IPS DF 6.9 (cell line): Measurements from ENCODE around the gene RALGAPA1.
A peak's percentile ranks its signal among the peaks of the same experiment; 100 is the strongest.
"Not testable (repeated sequence)": the region's sequence is repeated elsewhere in the genome, so short reads cannot be mapped to it uniquely, and the experiment has no call there.

ENCODE experiments used
- DNase-seq: peaks from one replicate; pipeline ENCODE4 v3.0.0-alpha.2; 2013; ENCODE audit warnings: low read depth, low spot score
- H3K27ac ChIP-seq: one replicate; pipeline ENCODE4 v1.5.1; 2013; ENCODE audit warnings: low read length, control low read depth
- H3K27me3 ChIP-seq: 2 replicates; pipeline ENCODE4 v1.6.1; 2013; ENCODE audit warnings: mild to moderate bottlenecking, low read length; ENCODE audit not compliant: control insufficient read depth, insufficient read depth
- H3K36me3 ChIP-seq: 2 replicates; pipeline ENCODE4 v1.6.1; 2013; ENCODE audit warnings: low read length; ENCODE audit not compliant: control insufficient read depth, insufficient read depth
- H3K4me1 ChIP-seq: 2 replicates; pipeline ENCODE4 v1.6.1; 2013; ENCODE audit warnings: low read length; ENCODE audit not compliant: control insufficient read depth, insufficient read depth
- H3K4me3 ChIP-seq: 2 replicates; pipeline ENCODE4 v1.5.1; 2013; ENCODE audit warnings: mild to moderate bottlenecking, low read length
- H3K9me3 ChIP-seq: 2 replicates; pipeline ENCODE4 v1.6.1; 2013; ENCODE audit warnings: low read length, inconsistent platforms; ENCODE audit not compliant: control insufficient read depth, insufficient read depth
- WGBS: extraction: QIAGEN DNeasy Blood & Tissue Kit; methylation state at CpG from one replicate; pipeline ENCODE4 v1.1.7; 2013; ENCODE audit warnings: mixed read lengths, missing lambda C conversion rate; ENCODE audit not compliant: insufficient read length, insufficient coverage; 5-methylcytosine and 5-hydroxymethylcytosine counted together

Gene RALGAPA1

GRCh38 chr14:35841704-35842103 lies 32.6 kb upstream of the RALGAPA1 start:
- WGBS, result no CpG with 5 or more reads among the region's 2 CpGs
- not testable (repeated sequence) for H3K27ac ChIP-seq, H3K4me1 ChIP-seq, H3K36me3 ChIP-seq, DNase-seq, H3K27me3 ChIP-seq, H3K4me3 ChIP-seq, H3K9me3 ChIP-seq

- H3K27ac ChIP-seq, result no peak overlapping the region
- H3K4me1 ChIP-seq, result no peaks in the 10 kb centered on the region
- H3K36me3 ChIP-seq, result no peaks in the 10 kb centered on the region; the same call in 1 of the 2 replicates
- no peak overlapping the region for H3K4me3 ChIP-seq
- no peak for DNase-seq
- H3K27me3 ChIP-seq, result no peaks in the 10 kb centered on the region
- WGBS, result 100% methylated on average over 1 of the region's 5 CpGs
- H3K9me3 ChIP-seq, result no peaks in the 10 kb centered on the region
Measured at GRCh38 chr14:35835208-35835982, 26.3 kb upstream of the RALGAPA1 start.

- DNase-seq, result no peak
- Histone ChIP-seq H3K4me1 (no peaks in the 10 kb centered on the region), H3K9me3 (no peaks in the 10 kb centered on the region), H3K27ac (no peak overlapping the region), H3K4me3 (no peak overlapping the region), H3K27me3 (no peaks in the 10 kb centered on the region), H3K36me3 (no peaks in the 10 kb centered on the region; the same call in 1 of the 2 replicates)
- WGBS, result no CpG with 5 or more reads among the region's 1 CpG
Measured at GRCh38 chr14:35829449-35829848, 20.4 kb upstream of the RALGAPA1 start.

GRCh38 chr14:35827678-35828472 lies 18.8 kb upstream of the RALGAPA1 start:
- DNase-seq, result no peak
- Histone ChIP-seq H3K9me3 (no peaks in the 10 kb centered on the region), H3K27ac (no peak overlapping the region), H3K36me3 (no peaks in the 10 kb centered on the region; the same call in 1 of the 2 replicates), H3K4me3 (no peak overlapping the region), H3K4me1 (no peaks in the 10 kb centered on the region), H3K27me3 (no peaks in the 10 kb centered on the region)
- WGBS, result no CpG with 5 or more reads among the region's 11 CpGs

- no peak for DNase-seq
- no CpG with 5 or more reads among the region's 11 CpGs for WGBS
Measured at GRCh38 chr14:35826952-35827416, 17.9 kb upstream of the RALGAPA1 start.

GRCh38 chr14:35826218-35826951 lies 17.3 kb upstream of the RALGAPA1 start, which contains the start of gene BRMS1L:
Gene BRMS1L (plus strand): TSS chr14:35826338. CDS start chr14:35826517, 179 bp downstream.
- no CpG with 5 or more reads among the region's 70 CpGs for WGBS
- no peaks in the 10 kb centered on the region; the same call in 1 of the 2 replicates for H3K36me3 ChIP-seq
- H3K4me1 ChIP-seq, result no peaks in the 10 kb centered on the region
- no peak within 1 kb of the TSS for H3K27ac ChIP-seq
- H3K9me3 ChIP-seq, result no peaks in the 10 kb centered on the region
- peak; percentile 96 for DNase-seq
- peak within 1 kb of the TSS; percentile 89 for H3K4me3 ChIP-seq
- no peaks in the 10 kb centered on the region for H3K27me3 ChIP-seq

More at GRCh38 chr14:35826952-35827416, 17.9 kb upstream of the RALGAPA1 start:
- no peaks in the 10 kb centered on the region for H3K27me3 ChIP-seq
- no peaks in the 10 kb centered on the region; the same call in 1 of the 2 replicates for H3K36me3 ChIP-seq
- no peak overlapping the region for H3K27ac ChIP-seq
- H3K4me3 ChIP-seq, result peak overlapping the region; percentile 89
- no peaks in the 10 kb centered on the region for H3K9me3 ChIP-seq
- H3K4me1 ChIP-seq, result no peaks in the 10 kb centered on the region

- H3K27ac ChIP-seq, result no peak overlapping the region
- DNase-seq, result no peak
Measured at GRCh38 chr14:35825968-35826217, 16.8 kb upstream of the RALGAPA1 start.

GRCh38 chr14:35824446-35825165 lies 15.5 kb upstream of the RALGAPA1 start:
- not testable (repeated sequence) for H3K4me3 ChIP-seq

More at GRCh38 chr14:35825968-35826217, 16.8 kb upstream of the RALGAPA1 start:
- Histone ChIP-seq H3K9me3 (no peaks in the 10 kb centered on the region), H3K4me3 (peak overlapping the region; percentile 53; the same call in 1 of the 2 replicates), H3K36me3 (no peaks in the 10 kb centered on the region), H3K4me1 (no peaks in the 10 kb centered on the region), H3K27me3 (no peaks in the 10 kb centered on the region)
- WGBS, result no CpG with 5 or more reads among the region's 6 CpGs

GRCh38 chr14:35822501-35822900 lies 13.4 kb upstream of the RALGAPA1 start:
- no peaks in the 10 kb centered on the region for H3K27me3 ChIP-seq
- no CpG with 5 or more reads among the region's 3 CpGs for WGBS
- no peaks in the 10 kb centered on the region for H3K9me3 ChIP-seq
- H3K27ac ChIP-seq, result no peak overlapping the region
- H3K4me1 ChIP-seq, result no peaks in the 10 kb centered on the region
- no peak for DNase-seq
- no peaks in the 10 kb centered on the region for H3K36me3 ChIP-seq
- no peak overlapping the region for H3K4me3 ChIP-seq

More at GRCh38 chr14:35824446-35825165, 15.5 kb upstream of the RALGAPA1 start:
- not testable (repeated sequence) for H3K9me3 ChIP-seq, H3K4me1 ChIP-seq, H3K27ac ChIP-seq, DNase-seq, H3K36me3 ChIP-seq, H3K27me3 ChIP-seq
- no CpG with 5 or more reads among the region's 55 CpGs for WGBS
